Measurements from ENCODE around the gene GPRASP1. TPM values are rescaled to one million over a fixed set of nuclear protein-coding genes. Genes with fewer than 3 reads are reported as not detected.

Gene GPRASP1
- total RNA-seq, 5 donors from 2014 or later (not counting 1 experiment from before 2014, with no cell fraction given): 32.6 to 69.1 (median 36.0) TPM

DNA sequence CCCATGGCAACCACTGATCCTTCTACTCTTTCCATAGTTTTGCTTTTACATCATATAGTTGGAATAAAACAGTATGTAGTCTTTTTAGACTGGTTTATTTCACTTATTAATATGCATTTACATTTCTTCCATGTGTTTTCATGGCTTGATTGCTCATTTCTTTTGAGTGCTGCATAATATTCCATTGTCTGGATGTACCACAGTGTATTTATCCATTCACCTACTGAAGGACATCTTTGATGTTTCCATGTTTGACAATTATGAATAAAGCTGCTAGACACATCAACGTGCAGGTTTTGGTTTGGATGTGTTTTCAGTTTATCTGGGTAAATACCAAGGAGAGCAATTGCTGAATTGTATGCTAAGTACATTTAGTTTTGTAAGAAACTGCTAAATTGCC is 13.7 kb upstream of the GPRASP1 start:
- Histone ChIP-seq H3K4me1 (ENCODE audit: control insufficient read depth in 1 of 2, extremely low read depth in 1 of 2, insufficient read depth in 2 of 2, low read length in 2 of 2) (no peaks in the 10 kb centered on the region), H3K4me3 (ENCODE audit: control insufficient read depth in 1 of 2, extremely low read depth in 1 of 2, low read length in 1 of 2) (no peak overlapping the region), H3K36me3 (ENCODE audit: control insufficient read depth in 2 of 2, extremely low read depth in 1 of 2, insufficient read depth in 1 of 2, low read length in 1 of 2) (no peaks in the 10 kb centered on the region), H3K9me3 (no peaks in the 10 kb centered on the region), H3K27me3 (replicated peaks in 1 of 2; ENCODE audit: control insufficient read depth in 2 of 2, extremely low read depth in 1 of 2, insufficient read depth in 2 of 2, low read length in 1 of 2) (no peaks in the 10 kb centered on the region), H3K27ac (ENCODE audit: low read length) (no peak overlapping the region)
- Mint-ChIP-seq H3K4me3 (no peak overlapping the region), H3K27ac (no peak overlapping the region), H3K4me1 (no peaks in the 10 kb centered on the region), H3K36me3 (peaks cover 23% of the 10 kb centered on the region), H3K9me3 (peaks cover 2 to 6% (median 4%) of the 10 kb centered on the region in 3 donors), H3K27me3 (no peaks in the 10 kb centered on the region)
- ChIA-PET CTCF (no interaction called here), POLR2A (no interaction called here)
- no CpG with 5 or more reads among the region's 1 CpG for WGBS (ENCODE audit: insufficient coverage)
- DNase-seq (no peak), ATAC-seq (replicated peaks in 1 of 4) (no peak)

DNA sequence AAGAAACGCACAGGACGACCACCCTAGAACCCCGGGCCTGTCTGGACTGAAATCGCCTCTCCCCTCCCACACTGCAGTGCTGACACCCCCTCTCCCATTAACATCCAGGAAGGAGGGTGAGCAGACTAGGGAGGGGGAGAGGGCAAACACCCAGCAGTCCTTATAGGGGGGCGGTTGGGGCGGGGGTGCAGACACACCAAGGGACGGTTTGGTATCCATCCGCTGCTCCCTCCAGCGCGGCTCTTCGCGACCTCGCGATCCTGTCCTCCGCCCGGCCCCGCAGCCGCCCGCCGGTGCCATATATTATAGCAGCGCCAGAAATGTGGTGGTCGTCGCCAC is 411 bp upstream of the GPRASP1 start:
- DNase-seq: peak in 1 of 35 experiments; percentile 9
- Histone ChIP-seq H3K4me3 (ENCODE audit: control insufficient read depth in 1 of 2, extremely low read depth in 1 of 2, low read length in 1 of 2) (peak overlapping the region in 1 of 2 donors; percentile 87), H3K27ac (ENCODE audit: low read length) (no peak overlapping the region), H3K27me3 (replicated peaks in 1 of 2; ENCODE audit: control insufficient read depth in 2 of 2, extremely low read depth in 1 of 2, insufficient read depth in 2 of 2, low read length in 1 of 2) (no peaks in the 10 kb centered on the region), H3K36me3 (ENCODE audit: control insufficient read depth in 2 of 2, extremely low read depth in 1 of 2, insufficient read depth in 1 of 2, low read length in 1 of 2) (peaks cover 0 to 2% of the 10 kb centered on the region in 2 donors), H3K9me3 (no peaks in the 10 kb centered on the region), H3K4me1 (ENCODE audit: control insufficient read depth in 1 of 2, extremely low read depth in 1 of 2, insufficient read depth in 2 of 2, low read length in 2 of 2) (peaks cover 0 to 25% of the 10 kb centered on the region in 2 experiments)
- ATAC-seq (replicated peaks in 1 of 4): peak; percentile 13 to 30 (median 28)
- 4% methylated on average over 13 of the region's 23 CpGs for WGBS (ENCODE audit: insufficient coverage)
- Mint-ChIP-seq H3K27me3 (peaks cover 0 to 6% of the 10 kb centered on the region in 2 donors), H3K4me3 (peak overlapping the region; percentile 97 to 99 (median 98)), H3K9me3 (no peaks in the 10 kb centered on the region), H3K36me3 (peaks cover 15% of the 10 kb centered on the region), H3K27ac (peak overlapping the region; percentile 98), H3K4me1 (peaks cover 17 to 36% (median 34%) of the 10 kb centered on the region in 3 donors)
- POLR2A ChIA-PET: no interaction called here
- CTCF ChIA-PET: no interaction called here

DNA sequence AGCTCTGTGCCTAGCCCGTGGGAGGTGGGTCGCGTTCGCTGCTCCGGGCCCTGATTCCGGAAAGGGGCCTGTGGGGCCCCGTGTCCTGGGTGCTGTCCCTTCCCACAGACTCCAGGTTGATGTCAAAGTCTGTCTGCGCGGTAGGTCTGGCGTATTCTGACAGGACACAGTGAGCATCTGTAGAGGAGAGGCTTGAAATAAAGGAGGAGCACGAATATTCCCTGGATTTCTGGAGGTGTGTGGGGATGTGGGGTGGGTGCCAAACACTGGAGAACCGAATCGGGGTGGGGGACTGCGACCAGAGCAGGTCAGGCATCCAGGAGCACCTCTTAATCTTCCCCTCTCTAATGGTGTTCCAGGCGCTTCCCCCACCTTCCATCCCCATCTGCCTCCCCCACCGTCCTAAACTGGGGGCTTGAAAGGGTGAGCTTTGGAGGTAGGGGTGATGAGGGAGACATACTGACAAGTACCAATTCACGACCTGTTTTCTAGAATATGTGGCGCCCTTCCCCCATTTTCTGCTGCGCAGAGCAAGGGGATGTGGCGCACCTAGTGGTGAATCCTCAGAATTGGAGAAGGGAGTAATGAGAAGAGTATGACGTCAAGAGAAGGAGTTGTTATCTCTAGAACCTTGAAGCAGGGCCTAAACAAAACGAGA is 877 bp downstream of the GPRASP1 start:
- ChIA-PET CTCF (interaction anchor here (0.7 to 1.0 kb wide), 2 partner anchors 181 to 977 kb away, joined by 3 to 4 read pairs; no protein-coding TSS in a partner anchor), POLR2A (no interaction called here)
- Mint-ChIP-seq H3K4me3 (peak overlapping the region; percentile 97 to 99 (median 98)), H3K27me3 (peaks cover 0 to 6% of the 10 kb centered on the region in 2 donors), H3K36me3 (peaks cover 20% of the 10 kb centered on the region), H3K27ac (peak overlapping the region; percentile 89 to 91), H3K4me1 (peaks cover 20 to 42% (median 42%) of the 10 kb centered on the region in 3 donors), H3K9me3 (no peaks in the 10 kb centered on the region)
- DNase-seq (peak; percentile 35 to 81 (median 61)), ATAC-seq (replicated peaks in 1 of 4) (peak; percentile 66 to 81 (median 68))
- peaks cover 0 to 2% of the 10 kb centered on the region in 2 donors for H3K36me3 ChIP-seq (ENCODE audit: control insufficient read depth in 2 of 2, extremely low read depth in 1 of 2, insufficient read depth in 1 of 2, low read length in 1 of 2)
- H3K4me3 ChIP-seq (ENCODE audit: control insufficient read depth in 1 of 2, extremely low read depth in 1 of 2, low read length in 1 of 2): peak overlapping the region; percentile 65 to 87
- peak overlapping the region; percentile 63 for H3K27ac ChIP-seq (ENCODE audit: low read length)
- H3K27me3 ChIP-seq (replicated peaks in 1 of 2; ENCODE audit: control insufficient read depth in 2 of 2, extremely low read depth in 1 of 2, insufficient read depth in 2 of 2, low read length in 1 of 2): no peaks in the 10 kb centered on the region
- H3K4me1 ChIP-seq (ENCODE audit: control insufficient read depth in 1 of 2, extremely low read depth in 1 of 2, insufficient read depth in 2 of 2, low read length in 2 of 2): peaks cover 0 to 25% of the 10 kb centered on the region in 2 experiments
- no peaks in the 10 kb centered on the region for H3K9me3 ChIP-seq
- 0% methylated on average over 2 of the region's 22 CpGs for WGBS (ENCODE audit: insufficient coverage)

DNA sequence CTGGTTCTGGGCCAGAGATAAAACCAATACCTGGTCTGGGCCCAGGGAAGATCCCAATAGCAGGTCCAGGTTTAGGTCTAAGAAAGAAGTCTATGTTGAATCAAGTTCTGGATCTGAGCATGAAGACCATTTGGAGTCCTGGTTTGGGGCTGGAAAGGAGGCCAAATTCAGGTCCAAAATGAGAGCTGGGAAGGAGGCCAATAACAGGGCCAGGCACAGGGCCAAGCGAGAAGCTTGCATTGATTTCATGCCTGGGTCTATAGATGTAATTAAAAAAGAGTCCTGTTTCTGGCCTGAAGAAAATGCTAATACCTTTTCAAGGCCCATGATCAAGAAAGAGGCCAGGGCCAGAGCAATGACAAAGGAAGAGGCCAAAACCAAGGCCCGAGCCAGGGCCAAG is 3.4 kb downstream of the GPRASP1 start:
- Histone ChIP-seq H3K36me3 (ENCODE audit: control insufficient read depth in 2 of 2, extremely low read depth in 1 of 2, insufficient read depth in 1 of 2, low read length in 1 of 2) (peaks cover 0 to 2% of the 10 kb centered on the region in 2 donors), H3K4me3 (ENCODE audit: control insufficient read depth in 1 of 2, extremely low read depth in 1 of 2, low read length in 1 of 2) (no peak overlapping the region), H3K27ac (ENCODE audit: low read length) (no peak overlapping the region), H3K9me3 (no peaks in the 10 kb centered on the region), H3K4me1 (ENCODE audit: control insufficient read depth in 1 of 2, extremely low read depth in 1 of 2, insufficient read depth in 2 of 2, low read length in 2 of 2) (peaks cover 0 to 25% of the 10 kb centered on the region in 2 experiments), H3K27me3 (replicated peaks in 1 of 2; ENCODE audit: control insufficient read depth in 2 of 2, extremely low read depth in 1 of 2, insufficient read depth in 2 of 2, low read length in 1 of 2) (no peaks in the 10 kb centered on the region)
- Mint-ChIP-seq H3K36me3 (peaks cover 20% of the 10 kb centered on the region), H3K27ac (no peak overlapping the region), H3K9me3 (no peaks in the 10 kb centered on the region), H3K4me3 (no peak overlapping the region), H3K27me3 (peaks cover 0 to 6% of the 10 kb centered on the region in 2 donors), H3K4me1 (peaks cover 32 to 54% (median 50%) of the 10 kb centered on the region in 3 donors)
- CTCF ChIA-PET: no interaction called here
- 100% methylated on average over 1 of the region's 2 CpGs for WGBS (ENCODE audit: insufficient coverage)
- DNase-seq (no peak), ATAC-seq (replicated peaks in 1 of 4) (no peak)
- POLR2A ChIA-PET: no interaction called here

DNA sequence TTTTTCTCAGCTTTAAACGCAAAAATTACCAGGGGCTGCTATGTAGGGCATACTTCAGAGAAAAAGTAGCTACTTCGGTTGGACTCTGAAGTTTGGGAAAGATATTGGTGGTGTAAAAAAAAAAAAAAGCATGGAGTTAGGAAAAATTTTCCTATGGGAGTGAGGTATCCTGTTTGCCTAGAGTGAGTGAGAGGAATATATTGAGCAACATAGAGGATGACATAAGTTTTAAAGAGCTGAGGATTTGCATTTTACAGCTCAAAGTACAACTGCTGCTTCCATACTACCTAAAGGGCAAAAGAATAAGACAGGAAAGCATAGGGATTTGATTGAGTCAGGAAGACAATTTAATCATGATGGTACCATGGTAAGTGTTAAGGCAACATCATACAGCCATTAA is 7.3 kb downstream of the GPRASP1 start:
- ChIA-PET POLR2A (interaction anchor here (0.6 to 1.1 kb wide), 2 partner anchors 59 kb away, joined by 3 to 8 read pairs; partner anchors contain the start of gene ARMCX5 (in 1 of the 2)), CTCF (interaction anchor here in 1 of 2 donors (0.5 kb wide), 1 partner anchor 207 kb away, joined by 3 read pairs; no protein-coding TSS in a partner anchor)
- H3K4me1 ChIP-seq (ENCODE audit: control insufficient read depth in 1 of 2, extremely low read depth in 1 of 2, insufficient read depth in 2 of 2, low read length in 2 of 2): peaks cover 0 to 7% of the 10 kb centered on the region in 2 experiments
- H3K36me3 Mint-ChIP-seq: peaks cover 18% of the 10 kb centered on the region
- no CpG with 5 or more reads among the region's 2 CpGs for WGBS (ENCODE audit: insufficient coverage)
- no peaks in the 10 kb centered on the region for H3K27me3 ChIP-seq (replicated peaks in 1 of 2; ENCODE audit: control insufficient read depth in 2 of 2, extremely low read depth in 1 of 2, insufficient read depth in 2 of 2, low read length in 1 of 2)
- peaks cover 0 to 2% of the 10 kb centered on the region in 2 donors for H3K36me3 ChIP-seq (ENCODE audit: control insufficient read depth in 2 of 2, extremely low read depth in 1 of 2, insufficient read depth in 1 of 2, low read length in 1 of 2)
- H3K9me3 Mint-ChIP-seq: no peaks in the 10 kb centered on the region
- H3K4me1 Mint-ChIP-seq: peaks cover 28 to 42% (median 41%) of the 10 kb centered on the region in 3 donors
- no peaks in the 10 kb centered on the region for H3K9me3 ChIP-seq
- no peak for ATAC-seq (replicated peaks in 1 of 4)
- DNase-seq: no peak
- no peaks in the 10 kb centered on the region for H3K27me3 Mint-ChIP-seq
- peak overlapping the region in 2 of 3 donors; percentile 49 to 83 for H3K4me3 Mint-ChIP-seq
- H3K4me3 ChIP-seq (ENCODE audit: control insufficient read depth in 1 of 2, extremely low read depth in 1 of 2, low read length in 1 of 2): no peak overlapping the region
- H3K27ac Mint-ChIP-seq: peak overlapping the region in 1 of 2 donors; percentile 25
- H3K27ac ChIP-seq (ENCODE audit: low read length): no peak overlapping the region

GRCh38 chrX:102659790-102660757 is 8.8 kb downstream of the GPRASP1 start:
- ChIA-PET CTCF (interaction anchor here (0.6 kb wide), 2 partner anchors 66 to 524 kb away, joined by 3 read pairs; no protein-coding TSS in a partner anchor), POLR2A (interaction anchor here (0.6 to 0.7 kb wide), 2 partner anchors 10 to 56 kb away, joined by 3 to 5 read pairs; no protein-coding TSS in a partner anchor)
- Mint-ChIP-seq H3K27ac (peak overlapping the region; percentile 88 to 92), H3K36me3 (peaks cover 32% of the 10 kb centered on the region), H3K9me3 (peaks cover 0 to 7% (median 0%) of the 10 kb centered on the region in 3 donors), H3K4me1 (peaks cover 25 to 38% (median 34%) of the 10 kb centered on the region in 3 donors), H3K27me3 (no peaks in the 10 kb centered on the region), H3K4me3 (peak overlapping the region; percentile 80 to 87 (median 83))
- H3K4me1 ChIP-seq (ENCODE audit: control insufficient read depth in 1 of 2, extremely low read depth in 1 of 2, insufficient read depth in 2 of 2, low read length in 2 of 2): peaks cover 0 to 7% of the 10 kb centered on the region in 2 experiments
- no peaks in the 10 kb centered on the region for H3K9me3 ChIP-seq
- WGBS (ENCODE audit: insufficient coverage): 0% methylated on average over 1 of the region's 27 CpGs
- H3K36me3 ChIP-seq (ENCODE audit: control insufficient read depth in 2 of 2, extremely low read depth in 1 of 2, insufficient read depth in 1 of 2, low read length in 1 of 2): peaks cover 0 to 2% of the 10 kb centered on the region in 2 donors
- peak; percentile 91 to 97 (median 96) for ATAC-seq (replicated peaks in 1 of 4)
- H3K4me3 ChIP-seq (ENCODE audit: control insufficient read depth in 1 of 2, extremely low read depth in 1 of 2, low read length in 1 of 2): peak overlapping the region; percentile 53 to 58
- peak overlapping the region; percentile 60 for H3K27ac ChIP-seq (ENCODE audit: low read length)
- peak; percentile 61 to 86 (median 77) for DNase-seq
- no peaks in the 10 kb centered on the region for H3K27me3 ChIP-seq (replicated peaks in 1 of 2; ENCODE audit: control insufficient read depth in 2 of 2, extremely low read depth in 1 of 2, insufficient read depth in 2 of 2, low read length in 1 of 2)
